Measurements from ENCODE around the gene KCNK7.

KCNK7 gene

DNA sequence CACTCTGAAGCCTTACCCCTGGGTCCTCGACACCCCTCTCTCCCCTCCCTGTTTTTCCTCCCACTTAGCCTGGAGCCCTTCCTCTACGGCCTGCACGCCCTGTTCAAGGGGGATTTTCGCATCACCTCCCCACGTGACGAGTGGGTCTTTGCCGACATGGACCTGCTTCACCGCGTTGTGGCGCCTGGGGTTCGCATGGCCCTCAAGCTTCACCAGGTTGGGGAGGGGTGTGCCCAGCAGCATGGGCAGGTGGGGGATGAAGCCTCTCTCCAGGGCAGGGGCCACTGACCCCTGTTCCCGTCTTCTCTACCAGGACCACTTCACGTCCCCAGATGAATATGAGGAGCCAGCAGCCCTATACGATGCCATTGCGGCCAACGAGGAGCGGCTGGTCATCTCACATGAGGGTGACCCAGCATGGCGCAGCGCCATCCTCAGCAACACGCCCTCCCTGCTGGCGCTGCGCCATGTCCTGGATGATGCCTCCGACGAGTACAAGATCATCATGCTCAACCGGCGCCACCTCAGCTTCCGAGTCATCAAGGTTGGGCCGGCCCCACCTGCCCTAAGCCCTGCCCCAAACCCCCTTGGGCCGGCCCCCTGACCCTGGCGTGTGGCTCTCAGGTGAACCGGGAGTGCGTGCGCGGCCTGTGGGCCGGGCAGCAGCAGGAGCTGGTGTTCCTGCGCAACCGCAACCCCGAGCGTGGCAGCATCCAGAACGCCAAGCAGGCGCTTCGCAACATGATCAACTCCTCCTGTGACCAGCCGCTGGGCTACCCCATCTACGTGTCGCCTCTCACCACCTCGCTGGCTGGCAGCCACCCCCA is 39.5 kb upstream of the KCNK7 start:
- FAIRE-seq (no peak), DNase-seq (ENCODE audit: insufficient read length, low spot score) (no peak)
- TF ChIP-seq, protein P1, sequence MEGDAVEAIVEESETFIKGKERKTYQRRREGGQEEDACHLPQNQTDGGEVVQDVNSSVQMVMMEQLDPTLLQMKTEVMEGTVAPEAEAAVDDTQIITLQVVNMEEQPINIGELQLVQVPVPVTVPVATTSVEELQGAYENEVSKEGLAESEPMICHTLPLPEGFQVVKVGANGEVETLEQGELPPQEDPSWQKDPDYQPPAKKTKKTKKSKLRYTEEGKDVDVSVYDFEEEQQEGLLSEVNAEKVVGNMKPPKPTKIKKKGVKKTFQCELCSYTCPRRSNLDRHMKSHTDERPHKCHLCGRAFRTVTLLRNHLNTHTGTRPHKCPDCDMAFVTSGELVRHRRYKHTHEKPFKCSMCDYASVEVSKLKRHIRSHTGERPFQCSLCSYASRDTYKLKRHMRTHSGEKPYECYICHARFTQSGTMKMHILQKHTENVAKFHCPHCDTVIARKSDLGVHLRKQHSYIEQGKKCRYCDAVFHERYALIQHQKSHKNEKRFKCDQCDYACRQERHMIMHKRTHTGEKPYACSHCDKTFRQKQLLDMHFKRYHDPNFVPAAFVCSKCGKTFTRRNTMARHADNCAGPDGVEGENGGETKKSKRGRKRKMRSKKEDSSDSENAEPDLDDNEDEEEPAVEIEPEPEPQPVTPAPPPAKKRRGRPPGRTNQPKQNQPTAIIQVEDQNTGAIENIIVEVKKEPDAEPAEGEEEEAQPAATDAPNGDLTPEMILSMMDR (IDR thresholded peaks at IDR 0.05; ENCODE audit: insufficient read depth, missing control alignments): no peak

DNA sequence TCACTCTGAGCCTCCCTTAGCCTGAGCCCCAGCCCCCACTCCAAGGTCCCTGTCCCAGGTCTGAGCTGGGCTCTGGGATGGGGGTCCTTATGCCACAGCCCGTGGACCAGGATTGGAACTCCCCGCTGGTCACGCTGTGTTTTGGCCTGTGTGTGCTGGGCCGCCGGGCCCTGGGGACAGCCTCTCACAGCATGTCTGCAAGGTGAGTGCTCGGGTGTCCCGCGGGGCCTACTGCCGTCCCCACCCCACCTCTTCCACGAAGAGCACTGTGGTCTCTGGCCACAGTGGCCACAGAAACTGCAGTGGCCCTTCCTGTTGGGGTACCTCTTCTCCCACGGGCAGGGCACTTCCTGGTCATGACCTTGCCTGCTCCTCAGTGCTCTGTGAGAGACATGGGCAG is 38.8 kb upstream of the KCNK7 start:
- no peak for FAIRE-seq
- DNase-seq (ENCODE audit: insufficient read length, low spot score): no peak
- TF ChIP-seq, protein P1 (IDR thresholded peaks at IDR 0.05; ENCODE audit: insufficient read depth, missing control alignments): no peak

DNA sequence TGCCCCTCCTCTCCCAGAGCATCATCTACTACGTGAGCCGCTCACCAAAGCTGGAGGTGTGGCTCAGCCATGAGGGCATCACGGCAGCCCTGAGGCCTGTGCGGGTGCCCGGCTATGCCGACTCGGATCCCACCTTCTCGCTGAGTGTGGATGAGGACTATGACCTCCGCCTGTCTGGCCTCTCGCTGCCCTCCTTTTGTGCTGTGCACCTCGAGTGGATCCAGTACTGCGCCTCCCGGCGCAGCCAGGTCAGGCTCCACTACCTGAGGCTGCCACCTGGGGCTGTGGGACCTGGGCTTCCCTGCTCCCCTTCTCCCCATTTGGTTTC is 38.5 kb upstream of the KCNK7 start:
- TF ChIP-seq, protein P1 (IDR thresholded peaks at IDR 0.05; ENCODE audit: insufficient read depth, missing control alignments): no peak
- DNase-seq (ENCODE audit: insufficient read length, low spot score) (no peak), FAIRE-seq (no peak)

DNA sequence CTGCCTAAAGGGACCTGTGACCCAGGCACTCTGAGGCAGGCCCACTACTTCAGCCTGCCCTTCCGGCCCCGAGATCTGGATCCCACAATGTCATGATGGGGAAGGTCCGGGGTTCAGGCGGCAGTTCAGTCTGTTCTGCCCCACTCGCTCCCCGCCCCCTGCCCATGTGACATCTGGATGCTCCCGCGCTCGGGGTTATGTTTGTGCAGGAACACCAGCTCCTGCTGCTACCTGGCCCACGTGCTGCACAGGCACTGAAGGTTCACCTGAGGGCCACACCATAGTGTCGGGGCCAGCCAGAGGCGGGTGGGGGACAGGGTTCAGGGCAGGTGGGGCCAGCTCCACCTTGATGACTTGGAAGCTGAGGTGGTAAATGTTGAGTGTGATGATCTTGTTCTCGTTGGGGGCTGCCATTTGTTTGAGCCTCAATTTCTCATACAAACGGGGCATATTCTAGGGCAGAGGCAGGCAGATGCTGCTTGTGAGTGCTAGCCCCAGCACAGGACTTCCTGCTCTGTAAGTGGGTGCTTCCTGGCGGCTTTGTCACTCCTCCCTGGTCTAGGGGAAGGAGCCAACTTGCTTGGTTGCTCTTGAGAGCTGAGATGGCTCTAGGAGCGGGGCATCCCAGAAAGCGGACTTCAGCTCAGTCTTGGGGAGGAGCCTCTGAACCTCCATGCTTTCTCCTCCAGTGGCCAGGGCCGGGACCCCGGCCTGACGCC is 37.9 kb upstream of the KCNK7 start:
- DNase-seq (ENCODE audit: insufficient read length, low spot score) (no peak), FAIRE-seq (no peak)
- TF ChIP-seq, protein P1 (IDR thresholded peaks at IDR 0.05; ENCODE audit: insufficient read depth, missing control alignments): no peak

DNA sequence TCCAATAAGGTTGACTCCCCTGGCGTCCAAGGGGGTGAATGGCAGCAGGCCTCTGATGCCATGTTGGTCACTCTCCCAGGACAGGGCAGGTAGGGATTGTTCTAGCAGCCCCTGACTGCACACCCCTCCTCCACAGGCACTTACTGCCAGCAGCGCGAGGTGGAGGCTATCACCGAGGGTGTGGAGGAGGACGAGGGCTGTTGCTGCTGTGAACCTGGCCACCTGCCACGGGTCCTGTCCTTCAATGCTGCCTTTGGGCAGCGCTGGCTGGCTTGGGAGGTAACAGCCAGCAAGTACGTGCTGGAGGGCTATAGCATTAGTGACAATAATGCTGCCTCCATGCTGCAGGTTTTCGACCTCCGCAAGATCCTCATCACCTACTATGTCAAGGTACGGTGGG is 34.6 kb upstream of the KCNK7 start:
- TF ChIP-seq, protein P1 (IDR thresholded peaks at IDR 0.05; ENCODE audit: insufficient read depth, missing control alignments): no peak
- no peak for DNase-seq (ENCODE audit: insufficient read length, low spot score)
- FAIRE-seq: no peak

DNA sequence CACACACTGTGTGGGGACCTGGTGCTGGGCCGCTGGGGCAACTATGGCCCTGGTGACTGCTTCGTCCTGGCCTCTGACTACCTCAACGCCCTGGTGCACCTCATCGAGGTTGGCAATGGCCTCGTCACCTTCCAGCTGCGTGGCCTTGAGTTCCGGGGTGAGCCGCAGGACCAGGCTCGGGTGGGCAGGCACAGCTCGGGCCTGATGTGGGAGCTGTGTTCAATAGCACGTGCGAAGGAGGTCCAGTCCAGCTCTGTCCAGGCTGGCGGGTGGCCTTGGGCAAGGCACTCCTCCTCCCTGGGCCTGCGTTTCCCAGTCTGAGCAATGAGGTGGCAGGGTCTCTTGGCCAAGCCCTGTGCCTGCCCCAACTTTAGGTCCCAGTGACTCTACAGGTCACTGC is 34.0 kb upstream of the KCNK7 start:
- FAIRE-seq: no peak
- DNase-seq (ENCODE audit: insufficient read length, low spot score): no peak
- TF ChIP-seq, protein P1 (IDR thresholded peaks at IDR 0.05; ENCODE audit: insufficient read depth, missing control alignments): no peak

DNA sequence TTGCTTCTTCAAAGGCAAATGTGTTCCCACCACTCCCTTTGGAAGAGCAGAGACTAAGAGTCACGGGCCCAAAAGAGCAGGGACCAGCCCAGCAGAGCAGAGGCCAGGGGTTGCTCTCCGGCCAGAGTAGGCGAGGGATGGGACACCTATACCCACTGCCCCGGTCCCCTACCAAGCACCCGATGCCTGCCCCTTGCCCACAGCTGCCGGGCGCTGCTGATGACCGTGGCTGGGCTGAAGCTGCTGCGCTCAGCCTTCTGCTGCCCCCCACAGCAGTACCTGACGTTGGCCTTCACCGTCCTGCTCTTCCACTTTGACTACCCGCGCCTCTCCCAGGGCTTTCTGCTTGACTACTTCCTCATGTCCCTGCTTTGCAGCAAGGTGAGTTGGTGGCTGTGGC is 31.6 kb upstream of the KCNK7 start:
- TF ChIP-seq, protein P1 (IDR thresholded peaks at IDR 0.05; ENCODE audit: insufficient read depth, missing control alignments): no peak
- DNase-seq (ENCODE audit: insufficient read length, low spot score): no peak

More for the DNA sequence above, 31.6 kb upstream of the KCNK7 start:
- no peak for FAIRE-seq
